ENCODE results near the gene IGSF8.

IGSF8 gene

GRCh38 chr1:160090760-160091159 is 7.7 kb downstream of the IGSF8 start:
- H3K27ac ChIP-seq = no peak overlapping the region
- H3K4me3 ChIP-seq = no peak overlapping the region
- intact Hi-C loops (cut with DNase I; ENCODE audit: low total_unique reads) = no loop called here
- peaks cover 0 to 40% (median 16%) of the 10 kb centered on the region in 4 donors for H3K4me1 ChIP-seq
- no peaks in the 10 kb centered on the region for H3K27me3 ChIP-seq
- TF ChIP-seq, protein P1, sequence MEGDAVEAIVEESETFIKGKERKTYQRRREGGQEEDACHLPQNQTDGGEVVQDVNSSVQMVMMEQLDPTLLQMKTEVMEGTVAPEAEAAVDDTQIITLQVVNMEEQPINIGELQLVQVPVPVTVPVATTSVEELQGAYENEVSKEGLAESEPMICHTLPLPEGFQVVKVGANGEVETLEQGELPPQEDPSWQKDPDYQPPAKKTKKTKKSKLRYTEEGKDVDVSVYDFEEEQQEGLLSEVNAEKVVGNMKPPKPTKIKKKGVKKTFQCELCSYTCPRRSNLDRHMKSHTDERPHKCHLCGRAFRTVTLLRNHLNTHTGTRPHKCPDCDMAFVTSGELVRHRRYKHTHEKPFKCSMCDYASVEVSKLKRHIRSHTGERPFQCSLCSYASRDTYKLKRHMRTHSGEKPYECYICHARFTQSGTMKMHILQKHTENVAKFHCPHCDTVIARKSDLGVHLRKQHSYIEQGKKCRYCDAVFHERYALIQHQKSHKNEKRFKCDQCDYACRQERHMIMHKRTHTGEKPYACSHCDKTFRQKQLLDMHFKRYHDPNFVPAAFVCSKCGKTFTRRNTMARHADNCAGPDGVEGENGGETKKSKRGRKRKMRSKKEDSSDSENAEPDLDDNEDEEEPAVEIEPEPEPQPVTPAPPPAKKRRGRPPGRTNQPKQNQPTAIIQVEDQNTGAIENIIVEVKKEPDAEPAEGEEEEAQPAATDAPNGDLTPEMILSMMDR (IDR thresholded peaks at IDR 0.05) = no peak
- H3K36me3 ChIP-seq = peaks cover 46 to 85% (median 68%) of the 10 kb centered on the region in 3 donors
- no peak for DNase-seq
- no peaks in the 10 kb centered on the region for H3K9me3 ChIP-seq

GRCh38 chr1:160089883-160090282 is 8.5 kb downstream of the IGSF8 start:
- intact Hi-C loops (cut with DNase I; ENCODE audit: low total_unique reads) = no loop called here
- no peak for DNase-seq
- TF ChIP-seq, protein P1 (IDR thresholded peaks at IDR 0.05) = no peak
- H3K36me3 ChIP-seq = peaks cover 42 to 79% (median 66%) of the 10 kb centered on the region in 3 donors
- no peaks in the 10 kb centered on the region for H3K27me3 ChIP-seq
- H3K27ac ChIP-seq = no peak overlapping the region
- H3K4me1 ChIP-seq = peaks cover 0 to 42% (median 19%) of the 10 kb centered on the region in 4 donors
- no peaks in the 10 kb centered on the region for H3K9me3 ChIP-seq
- no peak overlapping the region for H3K4me3 ChIP-seq

DNA sequence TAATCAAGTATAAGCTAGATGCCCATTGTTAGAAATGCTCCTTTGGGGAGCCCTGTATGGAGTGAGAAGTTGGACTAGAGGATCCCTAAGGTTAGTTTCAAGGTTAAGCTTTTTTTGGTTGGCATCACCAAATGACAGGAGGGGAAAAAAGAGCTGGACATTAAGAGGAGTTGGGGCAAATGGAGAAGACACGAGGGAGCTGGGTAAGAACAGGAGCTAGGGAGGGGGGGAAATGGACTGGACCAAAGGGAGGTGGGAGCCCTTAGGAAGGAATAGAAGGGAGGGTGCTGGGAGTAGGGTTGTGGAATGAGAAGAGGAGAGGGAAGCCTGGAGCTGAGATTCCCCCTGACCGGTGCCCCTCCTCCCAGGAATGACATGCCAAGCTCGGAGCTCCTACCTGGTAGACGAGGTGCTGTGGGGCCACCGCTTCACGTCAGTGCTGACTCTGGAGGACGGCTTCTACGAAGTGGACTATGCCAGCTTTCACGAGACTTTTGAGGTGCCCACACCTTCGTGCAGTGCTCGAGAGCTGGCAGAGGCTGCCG is 11.2 kb downstream of the IGSF8 start:
- Histone ChIP-seq H3K27ac (peak overlapping the region; percentile 77 to 84), H3K27me3 (peaks cover 0 to 6% of the 10 kb centered on the region in 2 donors), H3K4me1 (peaks cover 0 to 37% (median 27%) of the 10 kb centered on the region in 4 donors), H3K36me3 (peaks cover 18 to 52% (median 41%) of the 10 kb centered on the region in 3 donors), H3K4me3 (no peak overlapping the region), H3K9me3 (no peaks in the 10 kb centered on the region)
- intact Hi-C loops (cut with DNase I; ENCODE audit: low total_unique reads) = no loop called here
- TF ChIP-seq, protein P1 (IDR thresholded peaks at IDR 0.05) = no peak
- DNase-seq = no peak

DNA sequence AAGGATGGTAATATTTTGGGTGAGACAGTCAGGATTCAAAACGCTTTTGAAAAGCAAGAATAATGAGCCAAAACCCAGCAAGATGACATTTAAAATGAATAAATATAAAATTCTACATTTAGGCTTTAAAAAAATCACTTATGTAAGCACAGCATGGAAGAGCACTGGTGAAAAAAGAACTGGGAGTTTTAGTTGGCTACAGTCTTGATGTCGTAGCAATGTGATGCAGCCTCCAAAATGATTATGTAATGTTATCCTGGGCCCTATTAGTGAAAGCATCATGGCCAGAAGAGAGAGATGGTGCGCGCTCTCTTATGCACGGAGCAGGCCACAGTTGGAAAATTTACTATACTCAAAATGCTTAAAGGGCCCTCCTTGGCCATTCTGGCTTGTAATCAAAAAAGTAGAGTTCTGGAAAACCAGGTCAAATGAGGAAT is 11.9 kb downstream of the IGSF8 start:
- intact Hi-C loops (cut with DNase I; ENCODE audit: low total_unique reads) = loop anchor here (1.0 kb wide), 1 partner anchor 12 kb away; the partner anchor contains the start of gene IGSF8
- H3K27ac ChIP-seq = peak overlapping the region; percentile 77 to 84

GRCh38 chr1:160085686-160086455 is 12.5 kb downstream of the IGSF8 start:
- intact Hi-C loops (cut with DNase I; ENCODE audit: low total_unique reads) = loop anchor here (1.0 kb wide), 1 partner anchor 12 kb away; the partner anchor contains the start of gene IGSF8
- Histone ChIP-seq H3K4me3 (peak overlapping the region in 1 of 2 donors; percentile 4), H3K27me3 (peaks cover 0 to 6% of the 10 kb centered on the region in 2 donors), H3K27ac (peak overlapping the region; percentile 77 to 84), H3K9me3 (no peaks in the 10 kb centered on the region), H3K36me3 (peaks cover 5 to 38% (median 27%) of the 10 kb centered on the region in 3 donors), H3K4me1 (peaks cover 0 to 45% (median 35%) of the 10 kb centered on the region in 4 donors)
- peak; percentile 83 to 95 for DNase-seq
- TF ChIP-seq, protein P1 (IDR thresholded peaks at IDR 0.05) = peak; percentile 76 to 91

More for the DNA sequence above, 11.9 kb downstream of the IGSF8 start:
- TF ChIP-seq, protein P1 (IDR thresholded peaks at IDR 0.05) = no peak
- Histone ChIP-seq H3K27me3 (peaks cover 0 to 6% of the 10 kb centered on the region in 2 donors), H3K4me3 (peak overlapping the region in 1 of 2 donors; percentile 4), H3K36me3 (peaks cover 11 to 45% (median 33%) of the 10 kb centered on the region in 3 donors), H3K4me1 (peaks cover 0 to 39% (median 30%) of the 10 kb centered on the region in 4 donors), H3K9me3 (no peaks in the 10 kb centered on the region)
- peak in 1 of 2 donors; percentile 78 for DNase-seq

Data from tibial artery (tissue), 4 donors.